Ascending aorta (tissue), 2 donors: ENCODE data around the gene KCTD2. TPM values are rescaled to one million over a fixed set of nuclear protein-coding genes. Genes with fewer than 3 reads are reported as not detected.

Experiments
- DNase-seq, 2 donors: peaks; one replicate each; pipeline ENCODE4 v3.0.0-alpha.2; 2019; ENCODE audit warnings: low spot score in 2 of 2
- H3K27ac ChIP-seq, 2 donors: fragments of 200-600 bp; sonication (generic); one replicate each; pipeline ENCODE4 v1.5.1; 2016 to 2017; ENCODE audit warnings: mild to moderate bottlenecking in 1 of 2
- H3K27me3 ChIP-seq: fragments of 200-600 bp; sonication (generic); one replicate; pipeline ENCODE4 v1.5.1; 2017
- H3K36me3 ChIP-seq, 2 donors: fragments of 200-600 bp; sonication (generic); one replicate each; pipeline ENCODE4 v1.5.1; 2016
- H3K4me1 ChIP-seq, 2 donors: fragments of 200-600 bp; sonication (generic); one replicate each; pipeline ENCODE4 v1.5.1; 2016 to 2017; ENCODE audit warnings: mild to moderate bottlenecking in 1 of 2
- H3K4me3 ChIP-seq, 2 donors: fragments of 200-600 bp; sonication (generic); one replicate each; pipeline ENCODE4 v1.5.1; 2016 to 2017; ENCODE audit warnings: mild to moderate bottlenecking in 1 of 2
- H3K9me3 ChIP-seq, 2 donors: fragments of 200-600 bp; sonication (generic); one replicate each; pipeline ENCODE4 v1.5.1; 2016
- intact Hi-C: fragments of 100-400 bp; cut with DNase I; formaldehyde crosslinking; loops from one replicate; pipeline ENCODE4 v1.15.1; 2023
- total RNA-seq: library from RNA; depleted of rRNA; stranded (reverse); fragments of >200 nt; gene quantifications from one replicate; pipeline ENCODE4 v1.1.0, GENCODE V29; 2016
- TF ChIP-seq, protein P1 (sequence below), 3 experiments: fragments of 200-600 bp in 2 of 3; fragments of 450-650 bp in 1 of 3; sonication (generic) in 2 of 3; IDR thresholded peaks; one replicate each; pipeline ENCODE4 v1.5.1; 2016 to 2019; ENCODE audit warnings: antibody characterized with exemption in 3 of 3, mild to moderate bottlenecking in 1 of 3, moderate library complexity in 1 of 3

KCTD2 gene
- total RNA-seq, 1 donor from 2014 or later: 31.4 TPM

- H3K4me3 ChIP-seq: no peak overlapping the region
- TF ChIP-seq, protein P1, sequence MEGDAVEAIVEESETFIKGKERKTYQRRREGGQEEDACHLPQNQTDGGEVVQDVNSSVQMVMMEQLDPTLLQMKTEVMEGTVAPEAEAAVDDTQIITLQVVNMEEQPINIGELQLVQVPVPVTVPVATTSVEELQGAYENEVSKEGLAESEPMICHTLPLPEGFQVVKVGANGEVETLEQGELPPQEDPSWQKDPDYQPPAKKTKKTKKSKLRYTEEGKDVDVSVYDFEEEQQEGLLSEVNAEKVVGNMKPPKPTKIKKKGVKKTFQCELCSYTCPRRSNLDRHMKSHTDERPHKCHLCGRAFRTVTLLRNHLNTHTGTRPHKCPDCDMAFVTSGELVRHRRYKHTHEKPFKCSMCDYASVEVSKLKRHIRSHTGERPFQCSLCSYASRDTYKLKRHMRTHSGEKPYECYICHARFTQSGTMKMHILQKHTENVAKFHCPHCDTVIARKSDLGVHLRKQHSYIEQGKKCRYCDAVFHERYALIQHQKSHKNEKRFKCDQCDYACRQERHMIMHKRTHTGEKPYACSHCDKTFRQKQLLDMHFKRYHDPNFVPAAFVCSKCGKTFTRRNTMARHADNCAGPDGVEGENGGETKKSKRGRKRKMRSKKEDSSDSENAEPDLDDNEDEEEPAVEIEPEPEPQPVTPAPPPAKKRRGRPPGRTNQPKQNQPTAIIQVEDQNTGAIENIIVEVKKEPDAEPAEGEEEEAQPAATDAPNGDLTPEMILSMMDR (IDR thresholded peaks at IDR 0.05): no peak
- H3K27ac ChIP-seq: no peak overlapping the region
- DNase-seq: no peak
- no peaks in the 10 kb centered on the region for H3K9me3 ChIP-seq
- intact Hi-C loops: no loop called here
- H3K36me3 ChIP-seq: no peaks in the 10 kb centered on the region
- no peaks in the 10 kb centered on the region for H3K27me3 ChIP-seq
- H3K4me1 ChIP-seq: peaks cover 0 to 3% of the 10 kb centered on the region in 2 donors
Observed at GRCh38 chr17:75086496-75087181, 39.6 kb downstream of the KCTD2 start.

GRCh38 chr17:75087182-75087557 lies 40.1 kb downstream of the KCTD2 start:
- H3K4me3 ChIP-seq: peak overlapping the region; percentile 51 to 73

DNA sequence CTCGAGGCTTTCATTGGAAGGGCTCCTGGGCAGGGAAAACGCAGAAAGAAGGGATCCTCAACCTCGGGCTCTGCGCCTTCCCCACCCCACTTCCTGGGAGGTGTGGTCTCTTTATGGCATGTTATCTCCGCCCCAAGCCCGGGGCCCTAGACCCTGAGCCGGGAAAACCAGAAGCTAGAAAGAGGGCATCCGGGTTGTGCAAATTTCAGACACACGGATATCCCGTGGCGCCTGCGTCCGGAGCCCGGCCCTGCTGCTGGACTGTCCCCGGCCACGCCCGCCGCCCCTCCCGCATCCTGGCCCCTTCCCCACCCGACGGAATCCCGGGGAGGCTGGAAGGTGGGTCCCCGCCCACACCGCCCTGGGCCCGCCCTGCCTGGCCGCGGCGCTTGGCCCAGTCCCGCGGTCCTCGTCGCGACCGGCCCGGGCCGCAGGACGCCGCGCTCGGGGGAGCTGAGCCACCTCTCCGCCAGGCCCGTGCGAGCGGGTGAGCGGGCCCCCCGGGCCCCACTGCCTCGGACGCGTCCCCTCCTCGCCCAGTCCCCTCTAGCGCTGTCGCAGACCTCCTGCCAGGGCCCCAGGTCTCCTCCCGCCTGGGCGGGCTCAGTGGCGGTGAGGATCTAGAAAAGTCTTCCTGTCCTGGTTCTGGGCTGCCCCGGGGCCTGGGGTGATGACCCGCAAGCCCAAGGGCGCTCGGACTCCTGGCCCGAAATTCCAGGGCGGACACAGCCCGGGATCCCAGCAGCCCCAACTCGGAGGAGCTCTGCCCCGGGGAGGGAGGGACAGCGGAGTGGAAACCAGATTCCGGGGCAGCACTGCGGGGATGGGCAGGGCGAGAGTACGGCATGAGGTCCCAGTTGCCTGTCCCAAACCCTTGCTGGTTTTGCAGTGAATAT lies 40.8 kb downstream of the KCTD2 start, which contains the start of gene SLC16A5:
Gene SLC16A5, plus strand, starts transcription at position 397 of the 896 bp plus-strand sequence. CDS start 5,683 bp downstream, outside the sequence.
- Histone ChIP-seq H3K27ac (peak within 1 kb of the TSS; percentile 47 to 76), H3K36me3 (no peaks in the 10 kb centered on the region), H3K4me3 (peak within 1 kb of the TSS; percentile 51 to 73), H3K4me1 (peaks cover 0 to 3% of the 10 kb centered on the region in 2 donors), H3K27me3 (no peaks in the 10 kb centered on the region), H3K9me3 (no peaks in the 10 kb centered on the region)
- intact Hi-C loops: no loop called here
- TF ChIP-seq, protein P1 (IDR thresholded peaks at IDR 0.05): no peak
- peak; percentile 48 to 86 for DNase-seq

More at GRCh38 chr17:75087182-75087557, 40.1 kb downstream of the KCTD2 start:
- Histone ChIP-seq H3K4me1 (peaks cover 0 to 3% of the 10 kb centered on the region in 2 donors), H3K36me3 (no peaks in the 10 kb centered on the region), H3K27me3 (no peaks in the 10 kb centered on the region), H3K27ac (peak overlapping the region; percentile 34 to 76), H3K9me3 (no peaks in the 10 kb centered on the region)
- DNase-seq: no peak
- TF ChIP-seq, protein P1 (IDR thresholded peaks at IDR 0.05): no peak
- intact Hi-C loops: no loop called here

DNA sequence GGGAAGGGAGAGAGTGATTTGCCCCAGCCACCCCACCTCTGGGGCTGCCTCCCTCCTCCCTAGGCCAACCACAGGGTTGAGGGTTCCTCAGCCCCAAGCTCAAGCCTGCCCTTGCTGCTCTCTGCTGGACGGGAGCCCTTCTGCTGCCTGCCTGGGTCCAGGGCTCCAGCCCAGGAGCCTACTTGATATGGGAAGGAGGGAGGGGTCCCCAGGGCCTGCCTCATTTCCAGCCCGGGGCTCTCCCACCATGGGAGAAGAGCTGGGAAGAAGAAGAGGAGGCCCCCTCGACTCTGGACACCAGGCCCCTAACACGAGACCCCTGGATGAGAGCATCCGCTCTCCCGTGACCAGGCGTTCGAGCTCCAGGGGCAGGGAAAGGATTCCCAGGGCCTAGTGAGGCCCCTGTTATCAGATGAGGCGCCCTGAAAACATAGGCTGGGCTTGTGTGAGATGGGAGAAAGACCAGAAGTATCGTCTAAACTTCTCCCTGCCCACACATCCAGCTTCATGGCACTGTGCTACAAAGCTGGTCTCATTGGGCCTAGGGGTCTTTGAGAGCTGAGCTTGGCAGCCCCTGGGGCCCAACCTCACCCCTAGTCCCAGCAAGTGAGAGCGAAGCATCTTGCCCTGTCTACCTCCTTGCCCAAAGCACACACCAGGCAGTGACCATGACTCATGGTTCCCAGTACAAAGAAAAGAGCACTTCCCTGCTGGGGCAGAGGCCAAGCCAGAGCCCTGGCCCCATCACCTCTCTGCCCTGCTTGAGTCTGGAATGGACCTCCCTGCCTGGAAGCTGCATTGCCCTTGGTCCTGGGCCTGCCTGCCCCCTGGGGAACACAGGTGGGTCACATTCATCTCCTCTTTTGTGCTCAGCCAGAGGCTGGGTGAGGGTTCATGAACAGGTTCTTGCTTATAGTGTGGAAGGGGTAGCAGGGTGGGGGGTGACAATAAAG lies 41.7 kb downstream of the KCTD2 start:
- H3K4me3 ChIP-seq: peak overlapping the region; percentile 51 to 73
- DNase-seq: no peak
- no peaks in the 10 kb centered on the region for H3K9me3 ChIP-seq
- H3K4me1 ChIP-seq: peaks cover 0 to 3% of the 10 kb centered on the region in 2 donors
- intact Hi-C loops: no loop called here
- no peaks in the 10 kb centered on the region for H3K27me3 ChIP-seq
- no peaks in the 10 kb centered on the region for H3K36me3 ChIP-seq
- TF ChIP-seq, protein P1 (IDR thresholded peaks at IDR 0.05): no peak
- H3K27ac ChIP-seq: peak overlapping the region; percentile 47 to 76
